HepG2 (cell line): ENCODE results near the gene ALPK3. TPM values are rescaled to one million over a fixed set of nuclear protein-coding genes. Genes with fewer than 3 reads are reported as not detected.
A peak's percentile ranks its signal among the peaks of the same experiment; 100 is the strongest.

Experiments
- CREBL2 ChIP-seq: sonication (generic); formaldehyde crosslinking; IDR thresholded peaks from 2 replicates; pipeline ENCODE4 v1.8.1; 2023; ENCODE audit warnings: missing genetic modification reagents, mild to moderate bottlenecking, borderline replicate concordance
- GZF1 ChIP-seq: sonication (generic); formaldehyde crosslinking; IDR thresholded peaks from 2 replicates; pipeline ENCODE4 v1.5.1; 2020; ENCODE audit warnings: mild to moderate bottlenecking, missing genetic modification reagents
- NR2F6 ChIP-seq, 2 experiments: IDR thresholded peaks; 2 replicates each; pipeline ENCODE4 v1.6.1; 2016; ENCODE audit warnings: antibody characterized with exemption in 1 of 2, mild to moderate bottlenecking in 1 of 2
- NR3C1 ChIP-seq: sonication (generic); formaldehyde crosslinking; IDR thresholded peaks from 2 replicates; pipeline ENCODE4 v1.4.0; 2020; ENCODE audit warnings: missing genetic modification reagents
- PLRG1 ChIP-seq: fragments of 450-650 bp; conservative IDR thresholded peaks from 2 replicates; pipeline ENCODE4 v1.6.1; 2016
- PLSCR1 ChIP-seq: sonication (generic); formaldehyde crosslinking; IDR thresholded peaks from 2 replicates; pipeline ENCODE4 v1.5.0; 2020; ENCODE audit warnings: missing genetic modification reagents, mild to moderate bottlenecking, borderline replicate concordance
- POLR2A ChIP-seq, 2 experiments: IDR thresholded peaks; 2 replicates each; pipeline ENCODE4 v1.6.1; 2011; ENCODE audit warnings: low read depth in 2 of 2, low read length in 2 of 2, mild to moderate bottlenecking in 1 of 2, moderate library complexity in 1 of 2; ENCODE audit not compliant: insufficient read depth in 1 of 2
- REXO4 ChIP-seq: sonication (generic); formaldehyde crosslinking; IDR thresholded peaks from 2 replicates; pipeline ENCODE4 v1.8.0; 2022; ENCODE audit warnings: missing genetic modification reagents, mild to moderate bottlenecking, borderline replicate concordance
- SETDB1 ChIP-seq: sonication (generic); formaldehyde crosslinking; IDR thresholded peaks from 2 replicates; pipeline ENCODE4 v1.5.1; 2020; ENCODE audit warnings: missing genetic modification reagents, mild to moderate bottlenecking, borderline replicate concordance
- TBL1XR1 ChIP-seq: fragments of 150-350 bp; IDR thresholded peaks from 2 replicates; pipeline ENCODE4 v1.6.1; 2014; ENCODE audit warnings: borderline replicate concordance, low read length; ENCODE audit not compliant: partially characterized antibody
- TMF1 ChIP-seq: sonication (generic); formaldehyde crosslinking; IDR thresholded peaks from 2 replicates; pipeline ENCODE4 v1.8.1; 2022; ENCODE audit warnings: low read depth, missing genetic modification reagents
- ZNF24 ChIP-seq: fragments of 450-650 bp; IDR thresholded peaks from 2 replicates; pipeline ENCODE4 v1.6.1; 2017; ENCODE audit warnings: antibody characterized with exemption, mild to moderate bottlenecking
- ZNF552 ChIP-seq: sonication (generic); formaldehyde crosslinking; IDR thresholded peaks from 2 replicates; pipeline ENCODE4 v1.9.0; 2022; ENCODE audit warnings: missing genetic modification reagents, mild to moderate bottlenecking, borderline replicate concordance
- ZNF878 ChIP-seq: sonication (generic); formaldehyde crosslinking; IDR thresholded peaks from 2 replicates; pipeline ENCODE4 v1.8.1; 2023; ENCODE audit warnings: mild to moderate bottlenecking, missing genetic modification reagents, moderate library complexity
- polyA plus RNA-seq, 8 experiments: library from polyadenylated mRNA; depleted of rRNA in 3 of 8; stranded (reverse) in 7 of 8; unstranded in 1 of 8; fragments of >200 nt; fragmentation: Illumina TruSeq in 4 of 8; extraction: Trizol in 4 of 8; gene quantifications; 2 replicates each; pipeline versions ENCODE4 v1.2.1 to v1.2.3, GENCODE V29; 2011 to 2016; ENCODE audit warnings: low read depth in 4 of 8, missing spikeins in 1 of 8, mixed read lengths in 1 of 8; ENCODE audit not compliant: insufficient read depth in 1 of 8
- total RNA-seq, 5 experiments: library from RNA; depleted of rRNA; stranded (reverse); fragments of >200 nt; fragmentation: Illumina TruSeq; extraction: Trizol; gene quantifications; 2 replicates each; pipeline ENCODE4 v1.2.3, GENCODE V29; 2016; ENCODE audit warnings: low read depth in 1 of 5
- TF ChIP-seq, protein P1 (sequence below): sonication (generic); formaldehyde crosslinking; IDR thresholded peaks from 2 replicates; pipeline ENCODE4 v1.8.0; 2022; ENCODE audit warnings: mild to moderate bottlenecking, missing genetic modification reagents
- TF ChIP-seq, protein P2 (sequence below): IDR thresholded peaks from 2 replicates; pipeline ENCODE4 v1.6.1; 2016; ENCODE audit warnings: missing biosample characterization, missing genetic modification reagents, low read depth
- TF ChIP-seq, protein P3 (sequence below): sonication (generic); formaldehyde crosslinking; IDR thresholded peaks from 2 replicates; pipeline ENCODE4 v1.4.0; 2020; ENCODE audit warnings: missing genetic modification reagents
- TF ChIP-seq, protein P4 (sequence below): sonication (generic); formaldehyde crosslinking; IDR thresholded peaks from 2 replicates; pipeline ENCODE4 v1.4.0; 2020; ENCODE audit warnings: mild to moderate bottlenecking, low read depth, missing genetic modification reagents
- TF ChIP-seq, protein P5 (sequence below): sonication (generic); formaldehyde crosslinking; IDR thresholded peaks from 2 replicates; pipeline ENCODE4 v1.4.0; 2020; ENCODE audit warnings: mild to moderate bottlenecking, missing genetic modification reagents, borderline replicate concordance

ALPK3 gene
- total and polyA plus RNA-seq, 2 of the 13 experiments (the other 11 are each of a cell fraction or from before 2014, with no cell fraction given) = 0.04 to 0.42 TPM

GRCh38 chr15:84908564-84908963 is 91.4 kb downstream of the ALPK3 start (continued):
- TF ChIP-seq, protein P1, sequence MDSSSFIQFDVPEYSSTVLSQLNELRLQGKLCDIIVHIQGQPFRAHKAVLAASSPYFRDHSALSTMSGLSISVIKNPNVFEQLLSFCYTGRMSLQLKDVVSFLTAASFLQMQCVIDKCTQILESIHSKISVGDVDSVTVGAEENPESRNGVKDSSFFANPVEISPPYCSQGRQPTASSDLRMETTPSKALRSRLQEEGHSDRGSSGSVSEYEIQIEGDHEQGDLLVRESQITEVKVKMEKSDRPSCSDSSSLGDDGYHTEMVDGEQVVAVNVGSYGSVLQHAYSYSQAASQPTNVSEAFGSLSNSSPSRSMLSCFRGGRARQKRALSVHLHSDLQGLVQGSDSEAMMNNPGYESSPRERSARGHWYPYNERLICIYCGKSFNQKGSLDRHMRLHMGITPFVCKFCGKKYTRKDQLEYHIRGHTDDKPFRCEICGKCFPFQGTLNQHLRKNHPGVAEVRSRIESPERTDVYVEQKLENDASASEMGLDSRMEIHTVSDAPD (CRISPR knock-in tag) = no peak
- TF ChIP-seq POLR2A (IDR thresholded peaks at IDR 0.05; ENCODE audit: insufficient read depth in 1 of 2, low read depth in 2 of 2, low read length in 2 of 2) (no peak), GZF1 (CRISPR knock-in tag) (no peak), NR2F6 (IDR thresholded peaks at IDR 0.05) (0 out of 2 replicates have a peak, but pooled peaks have one; percentile 14), NR2F6 (CRISPR knock-in tag; IDR thresholded peaks at IDR 0.05) (0 out of 2 replicates have a peak, but pooled peaks have one; percentile 23), ZNF878 (CRISPR knock-in tag) (no peak), SETDB1 (CRISPR knock-in tag) (no peak), TBL1XR1 (no peak), NR3C1 (CRISPR knock-in tag) (no peak), ZNF552 (CRISPR knock-in tag) (no peak), PLRG1 (no peak), CREBL2 (CRISPR knock-in tag) (no peak), REXO4 (CRISPR knock-in tag) (no peak), ZNF24 (no peak), PLSCR1 (CRISPR knock-in tag) (no peak), TMF1 (CRISPR knock-in tag) (no peak)
- TF ChIP-seq, protein P2, sequence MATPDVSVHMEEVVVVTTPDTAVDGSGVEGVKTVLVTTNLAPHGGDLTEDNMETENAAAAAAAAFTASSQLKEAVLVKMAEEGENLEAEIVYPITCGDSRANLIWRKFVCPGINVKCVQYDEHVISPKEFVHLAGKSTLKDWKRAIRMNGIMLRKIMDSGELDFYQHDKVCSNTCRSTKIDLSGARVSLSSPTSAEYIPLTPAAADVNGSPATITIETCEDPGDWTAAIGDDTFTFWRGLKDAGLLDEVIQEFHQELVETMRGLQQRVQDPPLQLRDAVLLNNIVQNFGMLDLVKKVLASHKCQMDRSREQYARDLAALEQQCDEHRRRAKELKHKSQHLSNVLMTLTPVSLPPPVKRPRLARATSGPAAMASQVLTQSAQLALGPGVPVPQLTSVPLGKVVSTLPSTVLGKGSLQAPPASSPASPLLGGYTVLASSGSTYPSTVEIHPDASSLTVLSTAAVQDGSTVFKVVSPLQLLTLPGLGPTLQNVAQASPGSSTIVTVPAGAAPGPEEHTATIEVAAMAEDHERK (CRISPR knock-in tag) = no peak
- TF ChIP-seq, protein P3, sequence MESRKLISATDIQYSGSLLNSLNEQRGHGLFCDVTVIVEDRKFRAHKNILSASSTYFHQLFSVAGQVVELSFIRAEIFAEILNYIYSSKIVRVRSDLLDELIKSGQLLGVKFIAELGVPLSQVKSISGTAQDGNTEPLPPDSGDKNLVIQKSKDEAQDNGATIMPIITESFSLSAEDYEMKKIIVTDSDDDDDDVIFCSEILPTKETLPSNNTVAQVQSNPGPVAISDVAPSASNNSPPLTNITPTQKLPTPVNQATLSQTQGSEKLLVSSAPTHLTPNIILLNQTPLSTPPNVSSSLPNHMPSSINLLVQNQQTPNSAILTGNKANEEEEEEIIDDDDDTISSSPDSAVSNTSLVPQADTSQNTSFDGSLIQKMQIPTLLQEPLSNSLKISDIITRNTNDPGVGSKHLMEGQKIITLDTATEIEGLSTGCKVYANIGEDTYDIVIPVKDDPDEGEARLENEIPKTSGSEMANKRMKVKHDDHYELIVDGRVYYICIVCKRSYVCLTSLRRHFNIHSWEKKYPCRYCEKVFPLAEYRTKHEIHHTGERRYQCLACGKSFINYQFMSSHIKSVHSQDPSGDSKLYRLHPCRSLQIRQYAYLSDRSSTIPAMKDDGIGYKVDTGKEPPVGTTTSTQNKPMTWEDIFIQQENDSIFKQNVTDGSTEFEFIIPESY (CRISPR knock-in tag) = no peak
- TF ChIP-seq, protein P4, sequence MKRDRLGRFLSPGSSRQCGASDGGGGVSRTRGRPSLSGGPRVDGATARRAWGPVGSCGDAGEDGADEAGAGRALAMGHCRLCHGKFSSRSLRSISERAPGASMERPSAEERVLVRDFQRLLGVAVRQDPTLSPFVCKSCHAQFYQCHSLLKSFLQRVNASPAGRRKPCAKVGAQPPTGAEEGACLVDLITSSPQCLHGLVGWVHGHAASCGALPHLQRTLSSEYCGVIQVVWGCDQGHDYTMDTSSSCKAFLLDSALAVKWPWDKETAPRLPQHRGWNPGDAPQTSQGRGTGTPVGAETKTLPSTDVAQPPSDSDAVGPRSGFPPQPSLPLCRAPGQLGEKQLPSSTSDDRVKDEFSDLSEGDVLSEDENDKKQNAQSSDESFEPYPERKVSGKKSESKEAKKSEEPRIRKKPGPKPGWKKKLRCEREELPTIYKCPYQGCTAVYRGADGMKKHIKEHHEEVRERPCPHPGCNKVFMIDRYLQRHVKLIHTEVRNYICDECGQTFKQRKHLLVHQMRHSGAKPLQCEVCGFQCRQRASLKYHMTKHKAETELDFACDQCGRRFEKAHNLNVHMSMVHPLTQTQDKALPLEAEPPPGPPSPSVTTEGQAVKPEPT (CRISPR knock-in tag) = no peak
- TF ChIP-seq, protein P5, sequence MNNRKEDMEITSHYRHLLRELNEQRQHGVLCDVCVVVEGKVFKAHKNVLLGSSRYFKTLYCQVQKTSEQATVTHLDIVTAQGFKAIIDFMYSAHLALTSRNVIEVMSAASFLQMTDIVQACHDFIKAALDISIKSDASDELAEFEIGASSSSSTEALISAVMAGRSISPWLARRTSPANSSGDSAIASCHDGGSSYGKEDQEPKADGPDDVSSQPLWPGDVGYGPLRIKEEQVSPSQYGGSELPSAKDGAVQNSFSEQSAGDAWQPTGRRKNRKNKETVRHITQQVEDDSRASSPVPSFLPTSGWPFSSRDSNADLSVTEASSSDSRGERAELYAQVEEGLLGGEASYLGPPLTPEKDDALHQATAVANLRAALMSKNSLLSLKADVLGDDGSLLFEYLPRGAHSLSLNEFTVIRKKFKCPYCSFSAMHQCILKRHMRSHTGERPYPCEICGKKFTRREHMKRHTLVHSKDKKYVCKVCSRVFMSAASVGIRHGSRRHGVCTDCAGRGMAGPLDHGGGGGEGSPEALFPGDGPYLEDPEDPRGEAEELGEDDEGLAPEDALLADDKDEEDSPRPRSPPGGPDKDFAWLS = no peak
